Spleen (tissue), 11 donors: ENCODE data around the gene RFX3. TPM values are rescaled to one million over a fixed set of nuclear protein-coding genes. Genes with fewer than 3 reads are reported as not detected.

Source experiments
- DNase-seq: peaks from one replicate; pipeline ENCODE4 v3.0.0-alpha.2; 2020
- H3K27ac ChIP-seq, 8 donors: fragments of 200-600 bp; sonication (generic) in 7 of 8; 1 replicate in 4 of 8; 2 replicates in 4 of 8; pipeline versions ENCODE4 v1.5.0 to v1.8.0; 2016 to 2021; ENCODE audit warnings: inconsistent platforms in 4 of 8, mild to moderate bottlenecking in 4 of 8, moderate library complexity in 1 of 8
- H3K27me3 ChIP-seq, 7 donors: fragments of 200-600 bp; sonication (generic) in 6 of 7; replicated peaks in 1 of 7; 1 replicate in 4 of 7; 2 replicates in 3 of 7; pipeline versions ENCODE4 v1.5.0 to v1.8.0; 2016 to 2021; ENCODE audit warnings: inconsistent platforms in 3 of 7, mild to moderate bottlenecking in 1 of 7
- H3K36me3 ChIP-seq, 6 donors: fragments of 200-600 bp; sonication (generic) in 5 of 6; 1 replicate in 4 of 6; 2 replicates in 2 of 6; pipeline versions ENCODE4 v1.5.0 to v1.8.0; 2016 to 2021; ENCODE audit warnings: inconsistent platforms in 2 of 6
- H3K4me1 ChIP-seq, 6 donors: fragments of 200-600 bp; sonication (generic) in 5 of 6; 1 replicate in 3 of 6; 2 replicates in 3 of 6; pipeline versions ENCODE4 v1.5.0 to v1.8.0; 2016 to 2021; ENCODE audit warnings: inconsistent platforms in 3 of 6
- H3K4me3 ChIP-seq, 8 donors: fragments of 200-600 bp; sonication (generic) in 7 of 8; 1 replicate in 4 of 8; 2 replicates in 4 of 8; pipeline versions ENCODE4 v1.5.0 to v1.8.0; 2016 to 2021; ENCODE audit warnings: inconsistent platforms in 4 of 8, mild to moderate bottlenecking in 4 of 8, moderate library complexity in 2 of 8
- H3K9me3 ChIP-seq, 8 donors: fragments of 200-600 bp; sonication (generic) in 7 of 8; 1 replicate in 4 of 8; 2 replicates in 4 of 8; pipeline versions ENCODE4 v1.5.0 to v1.8.0; 2016 to 2021; ENCODE audit warnings: inconsistent platforms in 4 of 8
- POLR2A ChIP-seq, 3 donors: fragments of 450-650 bp; IDR thresholded peaks; one replicate each; pipeline ENCODE4 v1.5.1; 2017; ENCODE audit warnings: antibody characterized with exemption in 3 of 3, mild to moderate bottlenecking in 1 of 3
- POLR2AphosphoS5 ChIP-seq, 3 donors: sonication (generic); formaldehyde crosslinking; IDR thresholded peaks; one replicate each; pipeline ENCODE4 v1.5.1; 2017; ENCODE audit warnings: antibody characterized with exemption in 3 of 3
- WGBS, 5 donors: extraction: QIAGEN DNeasy Blood & Tissue Kit in 3 of 5; methylation state at CpG; one replicate each; pipeline versions ENCODE4 v1.1.5 to v1.1.7; 2013 to 2018; 5-methylcytosine and 5-hydroxymethylcytosine counted together
- intact Hi-C: fragments of 100-400 bp; cut with DNase I; formaldehyde crosslinking; loops from one replicate; pipeline ENCODE4 v1.15.0; 2023; ENCODE audit warnings: low total_unique reads
- polyA plus RNA-seq, 3 donors: library from polyadenylated mRNA; stranded (reverse); fragments of 200-250 nt; gene quantifications; one replicate each; pipeline ENCODE4 v1.2.1, GENCODE V29; 2013
- total RNA-seq, 7 donors: library from RNA; depleted of rRNA in 3 of 7; stranded (reverse); fragments of >200 nt in 3 of 7; fragmentation: NEBNext Ultra II Directional in 4 of 7; extraction: Animal tissue kit (Norgen Biotek cat#: 25700) in 4 of 7; gene quantifications; one replicate each; pipeline versions ENCODE4 v1.1.0 to v1.2.1, GENCODE V29; 2016 to 2021
- TF ChIP-seq, protein P1 (sequence below), 11 experiments: fragments of 200-600 bp in 7 of 11; fragments of 450-650 bp in 4 of 11; sonication (generic) in 4 of 11; IDR thresholded peaks in 8 of 11; conservative IDR thresholded peaks in 3 of 11; 1 replicate in 7 of 11; 2 replicates in 4 of 11; pipeline versions ENCODE4 v1.4.0 to v1.8.0; 2016 to 2021; ENCODE audit warnings: antibody characterized with exemption in 11 of 11, inconsistent platforms in 4 of 11, mild to moderate bottlenecking in 1 of 11
- donor health status: healthy with polysubstance abuse.
- donor health status: DM: no; HTN: no; CAD: no; lungs with moderate emphysema.
- donor health status: DM: no; HTN: no; CAD: no.
- donor health status: Bipolar disorder and iron deficiency.
- donor health status: healthy.
- donor health status: DM: no; HTN: no; CAD: no.
- donor health status: DM: yes; HTN: yes; CAD: no.

Gene RFX3
- total and polyA plus RNA-seq, 10 donors: 2.5 to 25.9 (median 19.1) TPM

- TF ChIP-seq POLR2A (IDR thresholded peaks at IDR 0.05): no peak
- no peak for TF ChIP-seq POLR2AphosphoS5 (IDR thresholded peaks at IDR 0.05)
- TF ChIP-seq, protein P1, sequence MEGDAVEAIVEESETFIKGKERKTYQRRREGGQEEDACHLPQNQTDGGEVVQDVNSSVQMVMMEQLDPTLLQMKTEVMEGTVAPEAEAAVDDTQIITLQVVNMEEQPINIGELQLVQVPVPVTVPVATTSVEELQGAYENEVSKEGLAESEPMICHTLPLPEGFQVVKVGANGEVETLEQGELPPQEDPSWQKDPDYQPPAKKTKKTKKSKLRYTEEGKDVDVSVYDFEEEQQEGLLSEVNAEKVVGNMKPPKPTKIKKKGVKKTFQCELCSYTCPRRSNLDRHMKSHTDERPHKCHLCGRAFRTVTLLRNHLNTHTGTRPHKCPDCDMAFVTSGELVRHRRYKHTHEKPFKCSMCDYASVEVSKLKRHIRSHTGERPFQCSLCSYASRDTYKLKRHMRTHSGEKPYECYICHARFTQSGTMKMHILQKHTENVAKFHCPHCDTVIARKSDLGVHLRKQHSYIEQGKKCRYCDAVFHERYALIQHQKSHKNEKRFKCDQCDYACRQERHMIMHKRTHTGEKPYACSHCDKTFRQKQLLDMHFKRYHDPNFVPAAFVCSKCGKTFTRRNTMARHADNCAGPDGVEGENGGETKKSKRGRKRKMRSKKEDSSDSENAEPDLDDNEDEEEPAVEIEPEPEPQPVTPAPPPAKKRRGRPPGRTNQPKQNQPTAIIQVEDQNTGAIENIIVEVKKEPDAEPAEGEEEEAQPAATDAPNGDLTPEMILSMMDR (IDR thresholded peaks at IDR 0.05 in 8 of 11, conservative IDR thresholded peaks at IDR 0.05 in 3 of 11): no peak
- no peak overlapping the region for H3K4me3 ChIP-seq
- no peaks in the 10 kb centered on the region for H3K9me3 ChIP-seq
- H3K27ac ChIP-seq: no peak overlapping the region
- no peaks in the 10 kb centered on the region for H3K36me3 ChIP-seq
- 86 to 100% (median 94%) methylated on average over 1 of the region's 1 CpG for WGBS, 5 donors
- no peaks in the 10 kb centered on the region for H3K27me3 ChIP-seq
- intact Hi-C loops: no loop called here
- H3K4me1 ChIP-seq: no peaks in the 10 kb centered on the region
- DNase-seq: no peak
These were observed 73.8 kb downstream of the RFX3 start for GRCh38 chr9:3451956-3452355.

DNA sequence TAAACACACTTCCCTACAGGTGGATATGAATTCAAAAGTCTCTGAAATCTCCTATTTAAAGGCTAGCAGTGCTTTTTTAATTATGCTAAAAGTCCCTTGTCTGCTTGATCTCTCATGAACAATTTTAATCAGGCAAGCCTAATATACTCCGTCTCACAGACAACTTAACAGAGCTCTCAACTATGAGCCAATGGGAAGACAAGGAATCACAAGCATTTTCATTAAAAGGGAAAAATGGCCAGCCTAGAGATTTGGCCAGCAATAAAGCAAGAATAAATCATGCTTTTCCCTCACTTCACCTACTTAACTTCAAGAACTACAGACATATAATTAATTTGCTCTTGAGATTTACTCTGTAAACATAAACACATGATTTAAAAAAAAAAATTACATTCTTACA is 78.0 kb downstream of the RFX3 start:
- peaks cover 0 to 7% (median 0%) of the 10 kb centered on the region in 8 donors for H3K9me3 ChIP-seq
- H3K27ac ChIP-seq: no peak overlapping the region
- WGBS, 5 donors: 82 to 93% (median 83%) methylated on average over 1 of the region's 1 CpG
- no peaks in the 10 kb centered on the region for H3K4me1 ChIP-seq
- TF ChIP-seq, protein P1 (IDR thresholded peaks at IDR 0.05 in 8 of 11, conservative IDR thresholded peaks at IDR 0.05 in 3 of 11): no peak
- no peak for TF ChIP-seq POLR2A (IDR thresholded peaks at IDR 0.05)
- no peaks in the 10 kb centered on the region for H3K36me3 ChIP-seq
- intact Hi-C loops: no loop called here
- no peak for DNase-seq
- H3K27me3 ChIP-seq: no peaks in the 10 kb centered on the region
- no peak overlapping the region for H3K4me3 ChIP-seq

- H3K9me3 ChIP-seq: peaks cover 0 to 7% (median 0%) of the 10 kb centered on the region in 8 donors
- H3K27ac ChIP-seq: no peak overlapping the region
- H3K36me3 ChIP-seq: no peaks in the 10 kb centered on the region
- H3K27me3 ChIP-seq: no peaks in the 10 kb centered on the region
- H3K4me3 ChIP-seq: no peak overlapping the region
- no peak for DNase-seq
- no peaks in the 10 kb centered on the region for H3K4me1 ChIP-seq
- WGBS, 5 donors: 85 to 96% (median 88%) methylated on average over 1 of the region's 1 CpG
- intact Hi-C loops: no loop called here
- no peak for TF ChIP-seq POLR2A (IDR thresholded peaks at IDR 0.05)
- no peak for TF ChIP-seq POLR2AphosphoS5 (IDR thresholded peaks at IDR 0.05)
These were observed 78.7 kb downstream of the RFX3 start for GRCh38 chr9:3447143-3447542.

- intact Hi-C loops: no loop called here
- TF ChIP-seq POLR2AphosphoS5 (IDR thresholded peaks at IDR 0.05) (no peak), POLR2A (IDR thresholded peaks at IDR 0.05) (no peak)
- TF ChIP-seq, protein P1 (IDR thresholded peaks at IDR 0.05 in 8 of 11, conservative IDR thresholded peaks at IDR 0.05 in 3 of 11): no peak
These were observed 79.5 kb downstream of the RFX3 start for GRCh38 chr9:3446313-3446712.

GRCh38 chr9:3444016-3444415 is 81.8 kb downstream of the RFX3 start:
- Histone ChIP-seq H3K27me3 (no peaks in the 10 kb centered on the region), H3K27ac (no peak overlapping the region), H3K4me1 (peaks cover 0 to 9% (median 0%) of the 10 kb centered on the region in 6 donors), H3K4me3 (no peak overlapping the region), H3K9me3 (peaks cover 0 to 7% (median 0%) of the 10 kb centered on the region in 8 donors), H3K36me3 (no peaks in the 10 kb centered on the region)
- no peak for TF ChIP-seq POLR2A (IDR thresholded peaks at IDR 0.05)
- no peak for TF ChIP-seq POLR2AphosphoS5 (IDR thresholded peaks at IDR 0.05)
- TF ChIP-seq, protein P1 (IDR thresholded peaks at IDR 0.05 in 8 of 11, conservative IDR thresholded peaks at IDR 0.05 in 3 of 11): no peak
- 95 to 100% (median 97%) methylated on average over 1 of the region's 1 CpG for WGBS, 5 donors
- DNase-seq: no peak
- intact Hi-C loops: no loop called here

More at GRCh38 chr9:3446313-3446712, 79.5 kb downstream of the RFX3 start:
- Histone ChIP-seq H3K27ac (no peak overlapping the region), H3K4me3 (no peak overlapping the region), H3K36me3 (no peaks in the 10 kb centered on the region), H3K9me3 (peaks cover 0 to 7% (median 0%) of the 10 kb centered on the region in 8 donors), H3K4me1 (peaks cover 0 to 3% (median 0%) of the 10 kb centered on the region in 6 donors), H3K27me3 (no peaks in the 10 kb centered on the region)
- no peak for DNase-seq
